Right lobe of liver (tissue), 4 donors: Measurements from ENCODE around the gene NUP43.

Experiments
- CTCF ChIP-seq, 4 donors: fragments of 200-600 bp in 3 of 4; fragments of 450-650 bp in 1 of 4; IDR thresholded peaks; one replicate each; pipeline versions ENCODE4 v1.5.1 to v1.8.0; 2016 to 2022; ENCODE audit warnings: antibody characterized with exemption in 4 of 4, mild to moderate bottlenecking in 2 of 4
- POLR2A ChIP-seq: fragments of 450-650 bp; IDR thresholded peaks from one replicate; pipeline ENCODE4 v1.6.1; 2017; ENCODE audit warnings: antibody characterized with exemption, mild to moderate bottlenecking
- donor health status: DM: no; HTN: no; CAD: no.
- donor health status: DM: no; HTN: no; CAD: no.
- donor health status: DM: no; HTN: yes; CAD: no.

GRCh38 chr6:149769676-149770075 is 23.3 kb upstream of the NUP43 start:
- TF ChIP-seq CTCF (IDR thresholded peaks at IDR 0.05) (no peak), POLR2A (no peak)
